ENCODE data around the gene GCK.
"Not testable (repeated sequence)": the region's sequence is repeated elsewhere in the genome, so short reads cannot be mapped to it uniquely, and the experiment has no call there.

Gene GCK

GRCh38 chr7:44176486-44176885, 12.8 kb downstream of the GCK start:
- DNase-seq = no peak

DNA sequence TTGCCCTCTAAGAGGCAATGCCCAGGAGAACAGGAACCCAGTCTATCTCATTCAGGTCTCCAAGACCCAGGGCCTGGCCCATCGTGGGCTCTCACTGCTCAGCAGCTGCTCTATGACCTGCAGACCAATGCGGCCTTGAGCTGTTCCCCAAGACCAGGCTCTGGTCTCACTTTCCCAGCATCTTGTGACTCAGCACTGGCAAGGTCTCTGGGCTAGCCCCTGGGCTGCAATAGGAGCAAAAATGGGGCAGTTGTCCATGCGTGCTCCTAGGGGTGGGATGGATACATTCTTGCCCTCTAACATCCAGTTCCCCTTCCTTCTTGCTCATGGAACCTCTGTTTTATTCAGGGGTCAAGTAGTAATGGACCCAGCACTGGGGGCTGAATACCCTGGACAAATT, 13.5 kb downstream of the GCK start:
- no peak for DNase-seq

DNA sequence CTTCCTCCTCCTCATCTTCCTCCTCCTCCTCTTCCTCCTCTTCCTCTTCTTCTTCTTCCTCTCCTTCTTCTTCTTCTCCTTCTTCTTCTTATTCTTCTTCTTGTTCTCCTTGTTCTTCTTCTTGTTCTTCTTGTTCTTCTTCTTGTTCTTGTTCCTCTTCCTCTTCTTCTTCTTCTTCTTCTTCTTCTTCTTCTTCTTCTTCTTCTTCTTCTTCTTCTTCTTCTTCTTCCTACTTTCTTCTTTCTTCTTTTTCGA, 14.6 kb downstream of the GCK start:
- DNase-seq = not testable (repeated sequence)

GRCh38 chr7:44173911-44174693, 15.1 kb downstream of the GCK start:
- no peak for DNase-seq

DNA sequence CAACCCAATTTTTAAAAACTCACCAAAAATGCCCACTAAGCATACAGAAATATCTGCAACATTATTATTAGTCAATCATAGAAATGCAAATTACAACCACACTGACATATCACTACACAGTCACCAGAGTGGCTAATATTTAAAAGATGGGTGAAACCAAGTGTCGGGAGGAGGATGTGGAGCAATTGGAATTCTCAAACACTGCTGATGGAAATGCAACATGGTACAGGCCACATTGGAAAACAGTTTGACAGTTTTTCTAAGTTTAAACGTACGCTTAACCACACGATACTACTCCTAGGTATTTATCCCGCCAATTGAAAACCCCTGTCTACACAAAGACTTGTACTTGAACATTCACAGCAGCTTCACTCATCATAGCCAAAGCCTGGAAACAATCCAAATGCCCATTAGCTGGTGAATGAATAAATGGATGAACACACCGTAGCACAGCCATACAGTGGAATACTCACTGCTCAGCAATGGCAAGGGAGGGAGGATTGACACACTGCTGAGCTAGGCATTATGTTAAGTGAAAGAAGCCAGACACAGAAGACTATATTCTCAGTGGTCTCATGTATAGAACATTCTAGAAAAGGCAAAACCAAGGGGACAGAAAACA, 16.3 kb downstream of the GCK start:
- DNase-seq = no peak

DNA sequence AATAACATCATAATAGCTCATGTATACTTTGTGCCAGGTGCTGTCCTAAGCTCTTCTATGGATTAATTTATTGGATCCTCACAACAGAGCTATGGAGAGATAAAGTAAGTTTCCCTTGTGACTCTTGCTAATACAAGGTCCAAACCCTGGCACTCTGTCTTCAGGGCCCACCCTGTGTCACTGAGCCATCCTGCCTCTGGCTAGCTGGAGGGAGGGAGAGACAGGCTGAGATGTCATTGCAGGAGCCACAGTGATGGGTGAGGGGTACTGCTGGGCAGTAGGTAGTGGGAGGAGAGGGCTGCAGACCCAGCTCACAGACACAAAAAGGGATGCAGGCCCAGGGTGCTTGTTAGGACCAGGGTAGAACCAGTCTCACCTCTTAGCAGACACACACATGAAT, 16.9 kb downstream of the GCK start:
- DNase-seq = no peak

GRCh38 chr7:44171901-44172300, 17.3 kb downstream of the GCK start:
- not testable (repeated sequence) for DNase-seq

DNA sequence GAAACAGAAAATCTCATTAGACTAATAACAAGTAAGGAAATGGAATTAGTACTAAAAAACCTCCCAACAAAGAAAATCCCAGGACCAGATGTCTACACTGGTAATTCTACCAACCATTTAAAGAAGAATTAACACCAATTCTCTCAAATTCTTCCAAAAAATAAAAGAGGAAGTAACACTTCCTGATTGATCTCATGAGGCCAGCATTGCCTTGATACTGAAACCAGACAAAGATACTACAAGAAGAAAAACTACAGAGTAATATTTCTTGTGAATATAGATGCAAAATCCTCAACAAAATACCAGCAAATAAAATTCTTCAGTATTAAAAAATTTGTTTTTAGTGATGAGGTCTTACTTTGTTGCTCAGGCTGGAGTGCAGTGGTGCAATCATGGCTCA, 21.3 kb downstream of the GCK start:
- no peak for DNase-seq

DNA sequence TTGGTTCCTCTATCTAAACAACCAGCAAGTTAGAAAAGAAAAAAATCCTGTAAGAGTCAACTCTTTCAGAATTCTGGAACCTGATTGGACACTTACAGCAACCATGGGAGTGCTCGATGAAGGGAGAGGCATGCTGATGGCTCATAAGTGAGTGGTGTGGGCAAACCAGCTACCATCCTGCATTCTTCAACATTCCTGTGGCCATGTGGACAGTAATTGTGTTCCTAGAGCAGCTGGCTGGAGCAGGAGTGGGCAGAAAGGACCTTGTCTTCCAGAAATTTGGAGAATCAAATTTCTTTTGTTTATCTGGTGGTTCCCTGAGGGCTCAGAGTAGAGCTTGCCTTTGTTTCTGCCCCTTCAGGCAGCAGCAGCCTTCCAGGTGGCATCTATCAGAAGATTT, 25.6 kb downstream of the GCK start:
- DNase-seq = no peak

DNA sequence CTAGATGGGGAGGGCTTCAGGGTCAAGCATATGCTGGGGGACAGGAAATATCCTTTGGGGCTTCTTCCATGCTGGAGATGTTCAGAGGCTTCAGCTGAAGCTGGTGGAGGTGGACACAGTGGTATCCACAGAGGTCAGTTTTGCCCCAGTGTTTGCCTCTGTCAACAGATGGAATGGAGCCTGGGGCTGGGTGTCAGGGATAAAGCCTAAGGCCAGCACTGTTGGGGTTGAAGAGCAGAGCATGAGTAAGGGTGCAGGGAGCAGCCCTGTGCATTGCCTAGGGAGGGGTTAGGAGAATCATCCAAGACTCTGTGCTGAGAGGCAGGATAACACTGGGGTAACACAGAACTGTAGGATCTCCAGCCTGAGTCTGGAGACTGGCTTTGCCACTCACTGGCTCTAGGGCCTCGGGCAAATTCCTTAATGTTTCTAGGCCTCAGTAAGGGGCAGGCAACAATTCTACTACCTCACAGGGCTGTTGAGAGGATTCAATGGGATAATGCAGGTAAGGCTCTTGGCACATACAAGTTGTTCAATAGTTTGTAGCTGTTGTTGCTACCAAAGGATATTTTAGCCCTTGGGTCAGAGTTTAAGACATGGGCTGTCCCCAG, 26.3 kb downstream of the GCK start:
- no peak for DNase-seq

DNA sequence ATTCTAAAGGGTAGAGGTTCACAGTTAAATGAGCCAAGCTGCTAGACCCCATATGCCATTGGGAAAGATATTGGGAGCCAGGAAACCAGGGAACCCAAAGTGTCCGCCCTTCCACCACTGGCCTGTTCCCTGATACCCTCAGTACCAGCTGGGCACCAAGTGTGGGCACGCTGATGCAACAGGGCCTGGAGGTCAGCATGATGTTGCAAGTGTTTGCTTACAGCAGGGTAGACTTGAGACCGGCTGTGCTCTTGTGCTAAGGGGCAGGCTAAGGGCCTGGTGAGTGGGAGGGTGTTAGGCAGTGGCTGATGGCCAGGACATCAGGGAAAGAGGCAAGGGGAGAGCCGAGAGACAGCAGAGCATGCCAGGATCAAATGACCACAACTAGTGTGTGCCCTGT, 27.1 kb downstream of the GCK start:
- no peak for DNase-seq

DNA sequence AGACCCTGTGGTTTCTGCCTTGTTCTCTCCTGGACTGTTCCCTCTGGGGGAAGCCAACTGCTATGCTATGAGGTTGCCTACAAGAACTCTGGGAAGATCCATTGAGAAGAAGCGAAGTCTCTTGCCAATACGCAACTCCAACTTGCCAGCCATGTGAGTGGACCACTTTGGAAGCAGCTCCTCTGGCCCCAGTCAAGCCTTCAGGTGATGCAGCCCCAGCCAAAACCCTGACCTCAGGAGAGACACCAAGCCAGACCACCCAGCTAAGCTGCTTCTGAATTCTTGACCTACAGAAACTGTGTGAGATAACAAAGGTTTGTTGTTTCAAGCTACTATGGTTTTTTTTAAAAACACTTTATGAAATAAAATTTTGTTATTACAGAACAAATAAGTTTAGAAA, 27.9 kb downstream of the GCK start:
- DNase-seq = no peak

GRCh38 chr7:44159824-44160630, 29.2 kb downstream of the GCK start:
- DNase-seq = no peak

DNA sequence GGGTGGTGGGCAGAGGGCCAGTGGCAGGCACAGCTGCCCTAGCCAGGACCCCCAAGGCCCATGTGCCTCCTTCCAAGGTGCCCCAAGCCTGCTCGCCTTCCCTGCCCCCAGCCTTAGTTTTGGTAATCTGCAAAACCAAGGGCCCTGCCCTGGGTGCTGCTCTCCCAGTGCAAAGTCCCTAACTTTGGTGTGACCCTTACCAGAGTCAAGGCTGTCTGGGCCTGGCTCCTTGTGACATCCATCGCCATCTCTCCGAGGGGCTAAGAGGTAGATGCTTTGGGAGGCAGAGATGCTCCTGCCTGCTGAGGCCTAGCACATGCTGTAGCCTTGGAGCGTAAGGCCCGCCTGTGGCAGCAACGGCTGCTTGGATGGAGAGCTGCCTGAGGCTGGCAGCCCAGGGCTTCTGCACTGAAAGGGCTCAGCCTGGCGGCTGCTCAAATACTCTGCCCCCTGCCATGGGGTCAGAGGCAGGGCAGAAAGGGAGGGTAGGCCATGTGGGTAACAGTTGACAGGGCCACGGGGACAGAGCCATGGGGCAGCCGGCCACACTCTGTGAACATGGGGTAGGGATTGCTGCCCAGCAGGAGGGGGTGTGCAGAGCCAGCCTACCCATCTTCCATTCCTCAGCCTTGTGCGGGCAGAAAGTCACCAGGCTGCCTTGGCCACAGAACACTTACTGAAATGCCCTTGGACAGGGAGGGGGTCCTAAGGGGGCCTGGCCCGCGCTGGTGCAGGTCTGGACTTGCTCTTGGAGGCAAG, 30.2 kb downstream of the GCK start:
- DNase-seq = no peak

DNA sequence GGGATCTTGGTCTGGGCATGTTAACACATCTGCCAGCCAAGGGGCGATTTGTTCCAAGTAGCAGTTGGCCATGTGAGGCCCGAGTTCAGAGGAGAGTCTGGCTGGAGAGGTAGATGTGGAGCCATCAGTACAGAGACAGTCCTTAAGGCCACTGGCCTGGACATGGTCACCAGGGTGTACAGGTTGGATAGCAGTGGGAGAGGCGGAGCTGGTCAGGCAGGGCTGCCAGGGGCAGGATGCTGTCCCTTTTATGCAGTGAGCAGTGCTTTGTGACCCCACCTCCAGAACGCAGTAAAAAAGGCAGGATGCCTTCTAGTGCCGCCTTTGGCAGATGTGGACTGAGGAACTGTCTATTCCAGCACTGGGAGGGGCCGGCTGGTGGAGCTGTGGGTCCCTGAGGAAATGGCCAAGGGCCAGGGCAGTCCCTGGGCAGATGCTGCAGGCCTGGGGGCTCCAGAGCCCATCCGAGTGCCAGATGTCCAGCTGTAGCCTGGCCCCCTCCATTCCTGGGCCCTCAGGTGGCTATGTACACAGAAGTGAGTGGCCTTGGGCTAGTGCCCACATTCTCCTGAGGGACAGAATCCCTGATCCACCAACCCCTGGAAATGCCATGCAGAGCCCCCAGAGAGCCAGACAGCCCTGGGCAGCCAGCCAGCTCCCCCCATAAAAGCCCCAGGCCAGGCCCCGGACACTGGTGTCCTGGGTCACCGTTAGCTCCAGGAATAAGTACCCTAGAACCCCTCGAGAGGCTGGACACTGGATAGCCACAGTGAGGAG, 31.0 kb downstream of the GCK start:
- no peak for DNase-seq

DNA sequence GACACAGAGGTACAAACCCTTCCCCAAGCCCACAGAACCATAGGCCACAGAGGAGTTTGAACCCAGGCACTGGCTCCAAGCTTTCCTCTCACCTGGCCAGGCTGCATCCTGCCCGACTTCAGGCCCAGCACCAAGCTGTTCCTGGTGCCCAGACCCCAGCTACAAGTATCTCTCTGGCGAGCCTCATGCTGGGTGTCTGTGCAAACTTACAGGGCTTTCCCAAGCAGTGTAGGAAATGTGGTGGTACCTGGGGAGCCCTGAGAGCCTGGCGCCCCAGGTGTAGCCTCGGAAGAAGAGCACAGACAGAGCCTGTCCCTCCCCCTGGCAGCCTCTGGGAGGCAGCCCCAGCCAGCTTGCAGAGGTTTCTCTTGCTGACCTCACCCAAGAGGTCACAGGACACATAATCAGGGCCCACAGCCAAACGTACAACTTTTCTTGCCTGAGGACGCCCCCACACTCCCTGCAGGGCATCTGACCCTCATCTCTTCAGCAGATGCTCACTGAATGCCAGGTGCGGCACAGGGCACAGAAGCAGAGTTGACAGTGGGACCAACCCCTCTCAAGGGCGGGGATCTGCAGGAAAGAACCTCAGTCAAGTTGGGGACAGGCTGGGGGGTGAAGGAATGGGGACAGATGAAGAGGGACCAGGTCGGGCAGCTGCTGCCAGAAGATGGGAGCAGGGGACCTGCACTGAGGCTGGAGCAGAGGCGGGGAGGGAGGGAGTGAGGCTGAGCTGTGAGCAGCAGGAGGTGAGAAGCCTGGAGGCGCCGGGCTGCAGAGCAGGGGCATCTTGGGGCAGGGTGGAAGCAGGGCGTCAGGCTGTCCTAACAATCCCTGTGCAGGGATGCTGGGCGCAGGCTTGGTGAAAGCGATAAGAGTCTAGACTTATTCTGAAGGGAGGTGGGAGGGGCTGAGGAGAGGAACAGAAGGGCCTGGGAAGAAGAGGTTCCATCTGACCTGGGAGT, 31.8 kb downstream of the GCK start:
- no peak for DNase-seq

- no peak for DNase-seq
These were observed 32.7 kb downstream of the GCK start for GRCh38 chr7:44156453-44157010.

DNA sequence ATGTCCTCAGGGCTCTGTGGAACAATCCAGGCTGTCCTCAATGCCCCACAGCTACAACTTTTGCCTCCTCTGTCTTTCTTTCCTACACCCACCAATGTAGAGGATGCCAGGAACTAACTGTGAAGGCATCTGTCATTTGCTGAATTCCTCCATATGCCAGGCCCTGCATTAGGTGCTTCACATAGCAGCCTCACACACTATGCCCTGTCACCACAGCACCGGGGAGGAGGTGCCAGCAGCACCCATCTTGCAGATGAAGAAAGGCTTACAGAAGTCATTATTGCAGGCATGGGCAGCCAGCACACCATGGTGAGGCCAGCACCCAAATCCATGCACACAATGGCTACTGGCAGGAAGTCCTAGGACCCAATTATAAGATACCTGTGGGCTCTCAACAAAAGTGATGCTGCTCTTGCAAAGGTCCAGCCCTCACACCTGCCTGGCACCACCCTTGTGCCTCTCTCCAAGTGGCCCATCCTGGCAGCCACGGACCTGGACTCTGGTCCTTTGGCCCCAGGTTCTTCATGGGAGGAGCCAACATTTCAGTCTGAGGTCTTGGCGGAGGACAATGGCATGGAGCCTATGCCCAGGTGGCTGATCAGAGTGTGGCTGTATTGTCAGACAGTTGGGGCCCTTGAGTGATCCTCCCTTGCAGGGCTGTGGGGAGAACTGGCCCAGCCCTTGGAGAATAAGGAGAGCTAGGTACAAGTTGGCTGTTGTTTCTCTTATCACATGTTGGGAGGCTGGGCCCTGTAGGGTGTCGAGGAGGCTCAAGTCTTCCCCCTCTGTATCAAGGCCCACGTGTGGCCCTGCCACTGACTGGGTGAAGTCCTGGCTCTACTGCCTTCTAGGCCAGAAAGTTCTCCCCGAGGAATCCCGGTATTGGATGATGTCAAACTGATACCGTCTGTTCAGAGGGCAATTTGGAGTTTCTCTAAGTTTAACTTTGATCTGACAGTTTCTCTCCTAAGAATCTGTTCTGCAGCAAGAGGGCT, 33.8 kb downstream of the GCK start:
- no peak for DNase-seq

- DNase-seq = no peak
These were observed 34.5 kb downstream of the GCK start for GRCh38 chr7:44154703-44155102.
